ENCODE data around the gene MMP11.

MMP11 gene

GRCh38 chr22:23832226-23833016 is 59.8 kb downstream of the MMP11 start:
- no peak for FAIRE-seq

DNA sequence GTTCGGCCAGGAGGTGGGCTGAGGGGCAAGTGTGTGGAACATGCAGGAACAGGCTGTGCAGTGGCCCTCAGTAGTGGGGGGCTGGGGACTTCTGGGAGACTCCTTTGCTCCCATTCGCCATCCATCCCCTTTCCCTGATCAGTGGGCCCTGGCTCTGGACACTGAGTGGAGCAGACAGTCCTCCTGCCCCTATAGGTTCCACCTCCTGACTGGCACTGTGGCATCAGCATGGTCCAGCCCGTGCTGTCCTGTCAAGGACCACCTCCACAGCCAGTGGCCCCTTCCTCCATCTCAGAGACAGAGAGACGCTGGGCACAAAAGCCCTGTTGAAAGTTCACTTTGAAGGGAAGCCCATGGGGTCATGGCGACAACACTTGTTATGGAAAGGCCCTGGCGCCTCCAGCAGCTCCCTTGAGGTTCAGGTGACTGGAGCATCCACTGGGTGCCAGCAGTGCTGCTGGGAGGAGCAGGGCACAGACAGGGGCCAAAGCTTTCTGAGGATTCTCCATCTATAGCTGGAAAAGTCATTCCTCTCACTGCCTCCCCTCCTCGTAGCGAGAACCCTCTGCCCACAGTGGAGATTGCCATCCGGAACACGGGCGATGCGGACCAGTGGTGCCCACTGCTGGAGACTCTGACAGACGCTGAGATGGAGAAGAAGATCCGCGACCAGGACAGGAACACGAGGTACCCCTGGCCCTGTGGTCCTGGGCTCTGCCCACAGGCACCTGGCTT is 60.5 kb downstream of the MMP11 start:
- no peak for FAIRE-seq
